ENCODE data around the gene MBD2. TPM values are rescaled to one million over a fixed set of nuclear protein-coding genes. Genes with fewer than 3 reads are reported as not detected.
A peak's percentile ranks its signal among the peaks of the same experiment; 100 is the strongest.
"Not testable (repeated sequence)": the region's sequence is repeated elsewhere in the genome, so short reads cannot be mapped to it uniquely, and the experiment has no call there.

MBD2 gene
- total RNA-seq, 2 experiments from 2014 or later = 131 to 140 TPM

DNA sequence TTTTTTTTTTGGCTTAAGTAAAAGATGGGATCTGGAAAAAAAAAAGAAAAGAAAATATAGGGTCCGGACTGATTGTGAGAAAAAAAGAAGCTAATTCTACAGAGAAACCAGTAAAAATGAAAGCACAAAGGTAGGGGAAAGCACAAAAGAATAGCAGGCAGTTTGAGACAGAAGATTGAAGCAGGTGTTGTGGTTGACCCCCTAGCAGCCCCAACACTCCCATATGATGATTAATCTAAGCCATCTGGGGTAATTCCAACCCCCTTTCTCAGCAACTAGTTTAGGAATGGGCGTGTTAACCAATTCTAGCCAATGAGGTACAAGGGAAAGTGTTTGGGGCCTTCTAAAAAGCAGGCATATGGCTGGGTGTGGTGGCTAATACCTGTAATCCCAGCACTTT is 77.0 kb downstream of the MBD2 start:
- intact Hi-C loops (cut with micrococcal nuclease) = loop anchor here (5.0 kb wide), 2 partner anchors 210 to 570 kb away; partner anchors contain the start of genes C18orf54 and STARD6
- ChIA-PET POLR2A (interaction anchor here (0.6 to 2.2 kb wide), 7 partner anchors 17 to 77 kb away, joined by 3 to 7 read pairs (median 3); partner anchors contain the start of gene MBD2), CTCF (interaction anchor here (1.0 kb wide), 1 partner anchor 28 kb away, joined by 3 read pairs; no protein-coding TSS in a partner anchor)
- peaks cover 21% of the 10 kb centered on the region for H3K36me3 Mint-ChIP-seq
- peak overlapping the region; percentile 28 for H3K4me3 Mint-ChIP-seq
- no peaks in the 10 kb centered on the region for H3K27me3 Mint-ChIP-seq
- peak overlapping the region; percentile 97 for H3K27ac Mint-ChIP-seq
- peaks cover 9% of the 10 kb centered on the region for H3K9me3 Mint-ChIP-seq
- DNase-seq = peak; percentile 61
- H3K4me1 Mint-ChIP-seq (ENCODE audit: low read depth) = peaks cover 51% of the 10 kb centered on the region

DNA sequence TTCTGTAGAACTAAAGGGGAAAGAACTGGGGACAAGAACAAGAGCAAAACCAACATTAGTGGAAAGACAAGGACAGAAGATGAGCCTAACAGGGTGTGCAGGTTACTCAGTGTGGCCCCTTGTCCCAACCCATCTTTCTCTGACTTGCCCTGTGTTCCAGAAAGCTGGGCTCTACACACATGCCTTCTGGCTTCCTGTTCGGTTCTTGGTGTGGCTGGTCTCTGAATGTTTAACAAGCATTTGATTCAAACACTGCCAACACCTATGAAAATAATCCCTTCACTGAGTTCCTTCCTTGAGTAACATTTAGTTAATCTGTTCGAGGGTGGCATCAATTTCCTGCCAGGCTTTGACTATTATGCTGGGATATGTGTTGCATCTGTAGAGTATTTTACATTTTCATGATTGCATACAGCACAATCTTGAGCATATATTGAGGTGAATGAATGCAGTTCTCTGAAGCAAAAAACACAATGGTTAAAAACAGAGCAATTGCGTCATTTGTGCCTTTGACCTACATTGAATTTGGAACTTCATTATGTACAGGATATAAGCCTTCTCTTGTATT is 83.3 kb downstream of the MBD2 start:
- H3K36me3 Mint-ChIP-seq = peaks cover 20% of the 10 kb centered on the region
- DNase-seq = no peak
- H3K27me3 Mint-ChIP-seq = no peaks in the 10 kb centered on the region
- POLR2A ChIA-PET = no interaction called here
- no peak overlapping the region for H3K27ac Mint-ChIP-seq
- intact Hi-C loops (cut with micrococcal nuclease) = no loop called here
- peaks cover 11% of the 10 kb centered on the region for H3K4me1 Mint-ChIP-seq (ENCODE audit: low read depth)
- no peak overlapping the region for H3K4me3 Mint-ChIP-seq
- CTCF ChIA-PET = no interaction called here
- peaks cover 29% of the 10 kb centered on the region for H3K9me3 Mint-ChIP-seq

DNA sequence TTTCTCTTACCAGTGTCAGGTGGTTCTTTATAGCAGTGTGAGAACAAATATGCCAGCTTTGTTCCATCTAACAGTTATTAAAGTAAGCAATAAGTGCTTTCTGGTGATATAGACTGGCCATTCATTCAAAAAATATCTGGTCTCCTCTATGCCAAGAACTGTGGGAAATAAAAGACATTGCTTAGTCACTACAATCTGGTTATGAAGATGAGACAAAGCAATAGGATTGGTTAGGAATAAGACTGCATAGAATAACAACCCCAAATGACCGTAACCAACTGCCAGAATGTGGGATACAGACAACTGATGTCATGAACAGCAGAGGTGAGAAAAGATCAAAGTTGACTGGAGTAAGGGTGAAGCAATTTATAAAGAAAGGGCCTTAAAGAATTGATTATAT is 83.8 kb downstream of the MBD2 start:
- POLR2A ChIA-PET = no interaction called here
- intact Hi-C loops (cut with micrococcal nuclease) = no loop called here

DNA sequence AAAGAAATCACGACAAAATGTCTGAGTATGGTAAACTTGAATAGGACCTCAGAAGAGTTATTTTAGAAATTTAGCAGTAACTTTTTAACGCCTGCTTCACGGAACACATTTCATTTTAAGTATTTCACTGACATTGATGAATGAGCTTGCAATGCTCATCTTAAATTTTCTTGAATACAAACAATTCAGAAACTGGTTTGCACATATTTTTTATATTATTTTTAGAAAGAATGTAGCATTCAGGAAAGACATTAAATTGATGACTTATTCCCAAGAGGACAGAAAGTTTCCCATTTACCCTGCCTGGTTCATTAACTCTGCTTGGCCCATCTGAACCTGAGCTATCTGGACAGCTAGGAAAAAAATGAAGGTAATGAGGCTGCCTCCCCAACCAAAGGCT is 89.3 kb downstream of the MBD2 start:
- ChIA-PET POLR2A (no interaction called here), CTCF (no interaction called here)

More for the DNA sequence above, 83.8 kb downstream of the MBD2 start:
- H3K4me3 Mint-ChIP-seq = no peak overlapping the region
- no peak for DNase-seq
- H3K27me3 Mint-ChIP-seq = no peaks in the 10 kb centered on the region
- CTCF ChIA-PET = no interaction called here
- peaks cover 29% of the 10 kb centered on the region for H3K9me3 Mint-ChIP-seq
- H3K4me1 Mint-ChIP-seq (ENCODE audit: low read depth) = peaks cover 11% of the 10 kb centered on the region
- H3K27ac Mint-ChIP-seq = no peak overlapping the region
- H3K36me3 Mint-ChIP-seq = peaks cover 20% of the 10 kb centered on the region

DNA sequence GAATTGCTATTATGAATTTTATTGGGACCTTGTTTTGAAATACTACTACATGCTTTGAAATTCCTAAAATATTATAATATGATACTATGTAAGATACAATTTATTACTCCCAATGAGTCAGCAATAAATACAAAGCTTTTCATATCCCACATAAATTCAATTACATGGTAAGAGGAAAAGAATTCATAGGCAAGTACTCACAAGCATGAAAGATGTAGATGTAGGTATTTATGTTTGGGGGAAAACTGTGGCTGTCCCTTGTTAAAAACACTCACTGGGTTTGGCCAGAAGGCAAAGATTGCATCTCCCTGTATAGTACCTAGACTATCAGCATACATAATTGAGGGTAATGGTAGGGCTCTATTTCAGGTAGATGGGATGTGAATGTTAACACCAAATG is 90.4 kb downstream of the MBD2 start:
- ChIA-PET POLR2A (no interaction called here), CTCF (no interaction called here)
- peaks cover 18% of the 10 kb centered on the region for H3K4me1 Mint-ChIP-seq (ENCODE audit: low read depth)
- H3K36me3 Mint-ChIP-seq = peaks cover 7% of the 10 kb centered on the region
- DNase-seq = no peak
- H3K9me3 Mint-ChIP-seq = peaks cover 10% of the 10 kb centered on the region
- no peak overlapping the region for H3K4me3 Mint-ChIP-seq
- intact Hi-C loops (cut with micrococcal nuclease) = no loop called here
- no peaks in the 10 kb centered on the region for H3K27me3 Mint-ChIP-seq
- no peak overlapping the region for H3K27ac Mint-ChIP-seq

More for the DNA sequence above, 89.3 kb downstream of the MBD2 start:
- no peak for DNase-seq
- intact Hi-C loops (cut with micrococcal nuclease) = no loop called here
- peaks cover 12% of the 10 kb centered on the region for H3K36me3 Mint-ChIP-seq
- H3K4me1 Mint-ChIP-seq (ENCODE audit: low read depth) = peaks cover 7% of the 10 kb centered on the region
- H3K27me3 Mint-ChIP-seq = no peaks in the 10 kb centered on the region
- H3K9me3 Mint-ChIP-seq = peaks cover 15% of the 10 kb centered on the region
- H3K27ac Mint-ChIP-seq = no peak overlapping the region
- H3K4me3 Mint-ChIP-seq = no peak overlapping the region

DNA sequence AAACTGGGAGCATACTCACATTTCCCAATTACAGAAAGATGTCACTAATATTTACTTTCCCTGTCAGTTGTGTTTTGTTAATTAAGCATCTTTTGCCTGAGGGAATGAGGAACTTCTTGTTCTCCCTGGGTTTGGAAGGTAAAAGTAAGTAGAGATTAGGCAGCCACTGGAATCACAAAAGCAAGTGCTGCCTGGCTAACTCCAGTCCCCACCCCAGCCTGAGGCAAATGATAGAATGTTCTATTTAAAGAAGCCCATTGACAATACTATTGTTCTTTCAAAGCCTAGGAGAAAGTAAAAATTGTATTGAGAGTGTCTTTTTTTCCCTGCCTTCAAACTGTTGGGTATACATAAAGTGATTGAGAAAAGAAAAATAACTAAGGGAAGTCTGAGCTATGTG is 93.8 kb downstream of the MBD2 start:
- intact Hi-C loops (cut with micrococcal nuclease) = no loop called here
- H3K27me3 Mint-ChIP-seq = no peaks in the 10 kb centered on the region
- H3K36me3 Mint-ChIP-seq = no peaks in the 10 kb centered on the region
- ChIA-PET CTCF (interaction anchor here (0.9 to 3.2 kb wide), 2 partner anchors 11 to 140 kb away, joined by 3 to 38 read pairs; no protein-coding TSS in a partner anchor), POLR2A (interaction anchor here (1.2 kb wide), 1 partner anchor 17 kb away, joined by 3 read pairs; no protein-coding TSS in a partner anchor)
- DNase-seq = no peak
- H3K9me3 Mint-ChIP-seq = no peaks in the 10 kb centered on the region
- no peak overlapping the region for H3K27ac Mint-ChIP-seq
- no peak overlapping the region for H3K4me3 Mint-ChIP-seq
- H3K4me1 Mint-ChIP-seq (ENCODE audit: low read depth) = peaks cover 15% of the 10 kb centered on the region

DNA sequence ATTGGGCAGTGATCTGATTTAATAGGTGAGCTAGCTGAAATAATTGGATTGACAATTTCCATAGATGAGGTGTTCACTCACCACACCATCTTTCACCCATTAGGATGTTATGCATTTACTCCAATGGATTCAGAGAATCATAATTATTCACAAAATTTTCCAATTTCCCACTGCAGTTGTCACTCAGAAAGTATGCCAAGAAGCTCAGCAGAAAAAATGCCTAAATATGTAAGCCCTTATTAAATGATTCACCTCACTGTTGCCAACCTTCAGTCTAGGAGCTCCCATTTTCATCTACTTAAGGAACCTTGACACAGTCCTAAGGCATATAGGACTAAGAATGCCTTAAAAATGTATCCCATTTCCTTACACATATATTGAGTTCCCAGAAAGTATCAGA is 94.3 kb downstream of the MBD2 start:
- ChIA-PET POLR2A (interaction anchor here (1.2 kb wide), 1 partner anchor 17 kb away, joined by 3 read pairs; no protein-coding TSS in a partner anchor), CTCF (interaction anchor here (0.6 to 3.2 kb wide), 4 partner anchors 11 to 220 kb away, joined by 3 to 38 read pairs (median 3); no protein-coding TSS in a partner anchor)
- Mint-ChIP-seq H3K27ac (no peak overlapping the region), H3K9me3 (no peaks in the 10 kb centered on the region), H3K27me3 (no peaks in the 10 kb centered on the region), H3K36me3 (no peaks in the 10 kb centered on the region), H3K4me3 (no peak overlapping the region), H3K4me1 (ENCODE audit: low read depth) (peaks cover 15% of the 10 kb centered on the region)
- no peak for DNase-seq
- intact Hi-C loops (cut with micrococcal nuclease) = no loop called here

DNA sequence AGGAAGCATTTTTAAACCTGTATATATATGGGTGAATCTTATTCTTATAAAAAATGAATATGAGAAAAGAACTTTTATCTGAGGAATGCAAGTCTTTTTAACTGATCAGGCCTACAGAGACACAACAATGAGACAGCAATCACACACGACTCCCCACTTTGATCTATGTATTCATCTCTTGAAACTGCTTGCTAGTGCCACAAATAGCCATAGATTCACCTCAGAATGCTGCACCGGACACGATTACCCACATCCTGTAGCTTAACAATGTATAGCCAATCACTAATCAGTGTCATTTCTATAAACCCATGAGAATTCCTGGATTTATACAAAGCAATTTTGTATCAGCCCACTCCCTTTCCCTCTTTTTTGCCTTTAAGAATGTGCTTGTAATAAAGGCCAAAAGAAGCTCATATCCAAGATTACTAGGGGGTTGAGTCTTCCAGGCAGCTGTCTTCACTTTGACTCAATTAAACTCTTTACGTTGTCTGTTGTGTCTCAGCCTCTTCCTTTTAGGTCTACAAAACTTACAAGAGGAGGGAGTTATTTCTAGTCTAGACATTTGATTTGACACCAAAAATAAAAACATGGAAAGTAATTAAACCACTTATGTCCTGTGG is 94.9 kb downstream of the MBD2 start:
- POLR2A ChIA-PET = interaction anchor here (1.2 kb wide), 1 partner anchor 18 kb away, joined by 3 read pairs; no protein-coding TSS in a partner anchor
- no peak overlapping the region for H3K27ac Mint-ChIP-seq
- CTCF ChIA-PET = interaction anchor here (0.6 to 3.2 kb wide), 4 partner anchors 10 to 228 kb away, joined by 3 to 38 read pairs (median 3); partner anchors contain the start of genes C18orf54 and STARD6
- no peaks in the 10 kb centered on the region for H3K27me3 Mint-ChIP-seq
- intact Hi-C loops (cut with micrococcal nuclease) = loop anchor here (1.0 kb wide), 2 partner anchors 20 to 34 kb away; no protein-coding TSS in a partner anchor
- H3K4me1 Mint-ChIP-seq (ENCODE audit: low read depth) = peaks cover 15% of the 10 kb centered on the region
- no peak overlapping the region for H3K4me3 Mint-ChIP-seq
- H3K36me3 Mint-ChIP-seq = no peaks in the 10 kb centered on the region
- DNase-seq = peak; percentile 23
- H3K9me3 Mint-ChIP-seq = no peaks in the 10 kb centered on the region

DNA sequence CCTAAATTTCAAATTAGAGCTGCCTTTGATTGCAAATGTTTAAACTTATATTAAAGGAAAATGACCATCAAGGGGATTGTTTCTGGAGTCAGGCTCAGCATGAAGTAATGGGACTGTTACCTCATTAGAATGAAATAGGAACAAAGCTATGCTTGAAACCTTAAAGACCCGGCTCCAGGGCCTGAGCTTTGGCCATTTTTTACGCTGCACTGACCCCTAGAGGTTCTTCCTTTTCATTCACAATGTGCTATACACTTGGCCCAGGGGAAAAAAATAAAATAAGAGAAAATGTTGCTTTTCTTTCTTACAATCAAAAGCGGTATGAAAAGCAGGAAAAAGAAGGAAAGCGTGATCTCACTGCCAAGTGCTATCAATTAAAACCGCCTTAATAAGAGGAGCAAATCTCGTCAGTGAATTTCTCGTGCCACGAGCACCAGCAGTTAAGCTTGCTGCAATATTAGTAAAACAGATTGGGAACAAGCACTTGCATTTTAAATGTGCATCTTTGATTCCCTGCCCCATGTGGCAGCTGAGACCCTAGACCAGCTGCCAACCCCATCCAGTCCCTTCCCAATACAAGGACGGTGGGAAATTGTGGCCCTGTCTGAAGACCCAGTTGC is 96.6 kb downstream of the MBD2 start:
- ChIA-PET POLR2A (interaction anchor here (1.0 kb wide), 1 partner anchor 20 kb away, joined by 3 read pairs; no protein-coding TSS in a partner anchor), CTCF (interaction anchor here (0.7 to 3.2 kb wide), 6 partner anchors 8 to 558 kb away, joined by 3 to 38 read pairs (median 5); no protein-coding TSS in a partner anchor)
- Mint-ChIP-seq H3K27me3 (no peaks in the 10 kb centered on the region), H3K27ac (no peak overlapping the region), H3K9me3 (no peaks in the 10 kb centered on the region), H3K4me3 (no peak overlapping the region), H3K36me3 (no peaks in the 10 kb centered on the region), H3K4me1 (ENCODE audit: low read depth) (peaks cover 15% of the 10 kb centered on the region)
- intact Hi-C loops (cut with micrococcal nuclease) = no loop called here
- peak; percentile 47 for DNase-seq

DNA sequence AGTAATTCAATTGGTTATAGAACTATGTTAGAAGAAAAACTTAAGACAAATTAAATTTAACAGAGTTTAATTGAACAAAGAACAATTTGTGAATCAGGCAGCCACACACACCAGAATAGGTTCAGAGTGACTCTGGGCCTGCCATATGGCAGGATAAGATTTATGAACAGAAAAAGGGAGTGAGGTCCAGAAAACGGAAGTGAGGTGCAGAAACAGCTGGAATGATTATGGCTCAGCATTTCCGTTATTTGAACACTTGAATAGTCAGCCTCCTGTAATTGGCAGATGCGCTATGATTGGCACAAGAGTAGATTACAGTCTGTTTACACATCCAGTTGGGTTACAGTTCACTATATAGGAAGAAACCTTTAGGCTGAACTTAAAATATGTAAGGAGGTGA is 99.0 kb downstream of the MBD2 start:
- Mint-ChIP-seq H3K36me3 (no peaks in the 10 kb centered on the region), H3K27me3 (no peaks in the 10 kb centered on the region), H3K27ac (no peak overlapping the region), H3K9me3 (no peaks in the 10 kb centered on the region), H3K4me1 (ENCODE audit: low read depth) (peaks cover 15% of the 10 kb centered on the region), H3K4me3 (no peak overlapping the region)
- POLR2A ChIA-PET = no interaction called here
- no peak for DNase-seq
- intact Hi-C loops (cut with micrococcal nuclease) = no loop called here
- CTCF ChIA-PET = no interaction called here

DNA sequence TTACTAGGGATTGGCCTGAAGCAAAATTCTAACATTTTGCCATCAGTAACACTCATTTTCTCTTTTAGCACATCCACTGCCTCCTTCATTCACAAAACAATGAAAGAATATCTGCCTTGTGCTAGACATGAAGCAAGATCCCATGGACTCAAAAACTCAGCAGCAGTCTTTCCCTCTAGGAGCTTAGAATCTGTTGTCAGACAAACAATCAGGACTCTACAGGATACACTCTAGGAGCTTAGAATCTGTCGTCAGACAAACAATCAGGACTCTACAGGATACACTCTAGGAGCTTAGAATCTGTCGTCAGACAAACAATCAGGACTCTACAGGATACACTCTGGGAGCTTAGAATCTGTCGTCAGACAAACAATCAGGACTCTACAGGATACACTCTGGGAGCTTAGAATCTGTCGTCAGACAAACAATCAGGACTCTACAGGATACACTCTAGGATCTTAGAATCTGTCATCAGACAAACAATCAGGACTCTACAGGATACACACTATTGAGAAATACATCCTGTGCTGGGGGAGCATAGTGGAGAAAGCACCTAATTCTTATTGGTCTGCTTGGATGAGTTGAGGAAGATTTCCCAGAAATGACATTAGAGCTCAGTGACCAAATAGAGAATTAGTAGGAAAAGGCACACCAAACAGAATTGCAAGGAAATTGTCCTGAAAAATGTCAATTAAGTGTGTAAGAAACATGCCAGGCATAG is 100.6 kb downstream of the MBD2 start:
- H3K27me3 Mint-ChIP-seq; H3K4me1 Mint-ChIP-seq (ENCODE audit: low read depth); intact Hi-C loops (cut with micrococcal nuclease); H3K4me3 Mint-ChIP-seq; H3K27ac Mint-ChIP-seq; H3K9me3 Mint-ChIP-seq; H3K36me3 Mint-ChIP-seq; CTCF ChIA-PET; POLR2A ChIA-PET; DNase-seq: not testable (repeated sequence)
